ENCODE results near the gene ABR.

Gene ABR

GRCh38 chr17:1173432-1174262 lies 6.1 kb downstream of the ABR start:
- Mint-ChIP-seq H3K36me3 (ENCODE audit: low read depth) (no peaks in the 10 kb centered on the region), H3K4me1 (ENCODE audit: low read depth) (no peaks in the 10 kb centered on the region), H3K9me3 (no peaks in the 10 kb centered on the region), H3K27ac (no peak overlapping the region), H3K4me3 (no peak overlapping the region), H3K27me3 (ENCODE audit: low read depth) (peaks cover 16% of the 10 kb centered on the region)
- no peak for DNase-seq (ENCODE audit: low spot score)

DNA sequence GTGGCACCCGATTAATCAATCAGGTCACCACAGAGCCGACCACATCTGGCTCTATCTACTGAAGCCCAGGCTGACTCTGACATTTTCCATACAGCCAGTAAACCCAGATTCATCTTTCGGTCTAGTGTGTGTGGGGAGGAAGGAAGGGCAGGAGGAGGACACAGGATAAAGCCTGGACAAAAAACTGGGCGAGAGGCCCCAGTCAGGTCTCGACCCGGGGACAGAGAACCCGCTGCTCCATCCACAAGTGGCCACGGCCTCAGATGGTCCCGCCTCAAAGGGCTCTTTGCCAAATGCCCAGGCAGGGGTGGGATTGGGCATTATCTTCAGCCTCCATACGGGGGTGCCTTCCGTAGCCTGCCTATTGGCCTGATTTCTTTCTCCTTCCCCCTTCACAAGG lies 7.8 kb downstream of the ABR start:
- Mint-ChIP-seq H3K27me3 (ENCODE audit: low read depth) (peaks cover 4% of the 10 kb centered on the region), H3K36me3 (ENCODE audit: low read depth) (no peaks in the 10 kb centered on the region), H3K9me3 (no peaks in the 10 kb centered on the region), H3K4me3 (no peak overlapping the region), H3K4me1 (ENCODE audit: low read depth) (no peaks in the 10 kb centered on the region), H3K27ac (no peak overlapping the region)
- DNase-seq (ENCODE audit: low spot score): no peak

GRCh38 chr17:1170739-1171138 lies 9.0 kb downstream of the ABR start:
- Mint-ChIP-seq H3K4me1 (ENCODE audit: low read depth) (no peaks in the 10 kb centered on the region), H3K27ac (no peak overlapping the region), H3K4me3 (no peak overlapping the region), H3K9me3 (no peaks in the 10 kb centered on the region), H3K27me3 (ENCODE audit: low read depth) (no peaks in the 10 kb centered on the region), H3K36me3 (ENCODE audit: low read depth) (no peaks in the 10 kb centered on the region)
- no peak for DNase-seq (ENCODE audit: low spot score)

DNA sequence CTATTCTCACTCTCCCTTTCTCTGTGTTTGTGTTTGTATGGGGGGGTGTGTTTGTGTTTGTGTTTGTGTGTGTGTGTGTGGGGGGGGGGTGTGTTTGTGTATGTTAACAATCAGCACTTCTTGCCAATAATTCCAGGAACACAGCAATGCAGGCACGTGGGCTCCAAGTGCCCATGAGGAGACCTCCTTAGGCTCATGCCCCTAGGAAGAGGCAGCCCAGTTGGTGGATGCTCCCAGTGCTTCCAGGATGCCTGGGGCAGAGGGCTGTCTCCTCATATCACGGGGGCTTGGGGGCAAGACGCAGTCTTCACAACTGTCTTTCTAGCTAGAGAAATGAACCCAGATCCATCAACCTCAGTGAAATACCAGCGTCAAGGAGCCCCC lies 9.9 kb downstream of the ABR start:
- no peaks in the 10 kb centered on the region for H3K36me3 Mint-ChIP-seq (ENCODE audit: low read depth)
- H3K27me3 Mint-ChIP-seq (ENCODE audit: low read depth): no peaks in the 10 kb centered on the region
- no peak for DNase-seq (ENCODE audit: low spot score)
- no peaks in the 10 kb centered on the region for H3K4me1 Mint-ChIP-seq (ENCODE audit: low read depth)
- H3K9me3 Mint-ChIP-seq: no peaks in the 10 kb centered on the region
- H3K4me3 Mint-ChIP-seq: no peak overlapping the region
- no peak overlapping the region for H3K27ac Mint-ChIP-seq

DNA sequence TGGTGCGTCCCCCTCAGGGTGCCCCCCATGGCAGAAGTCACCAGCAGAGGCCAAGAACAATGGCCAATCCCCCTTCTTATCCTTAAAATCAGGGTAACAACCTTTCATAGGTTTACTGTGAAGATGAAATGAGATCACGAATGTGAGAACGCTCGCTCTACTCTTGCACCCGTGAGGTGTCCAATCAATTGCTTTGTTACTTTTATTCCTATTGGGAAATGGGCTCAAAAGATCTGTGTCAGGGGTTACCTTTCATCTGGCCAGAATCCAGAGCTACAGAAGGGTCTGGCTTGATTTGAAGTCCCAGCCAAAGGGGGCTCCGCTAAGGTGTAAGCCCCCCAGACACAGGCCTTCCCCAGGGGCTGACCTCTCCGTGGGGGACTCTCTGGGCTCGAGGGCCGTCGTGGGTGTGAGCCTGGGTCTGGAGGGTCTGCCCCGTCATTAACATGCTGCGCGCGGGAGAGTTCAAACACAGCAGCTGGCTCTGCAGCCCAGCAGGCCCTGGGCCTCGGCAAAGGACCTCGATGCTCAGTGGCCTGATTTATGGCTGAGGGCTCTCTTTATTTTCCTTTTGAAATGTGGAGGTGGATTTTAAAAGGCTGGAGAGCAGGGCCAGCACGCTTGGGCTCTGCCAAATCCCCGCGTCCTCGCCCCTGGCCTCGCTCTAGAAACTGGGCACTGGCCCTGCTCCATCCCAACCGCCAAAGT lies 10.4 kb downstream of the ABR start:
- H3K4me1 Mint-ChIP-seq (ENCODE audit: low read depth): no peaks in the 10 kb centered on the region
- H3K27ac Mint-ChIP-seq: no peak overlapping the region

GRCh38 chr17:1168533-1169220 lies 11.1 kb downstream of the ABR start:
- Mint-ChIP-seq H3K4me3 (no peak overlapping the region), H3K27me3 (ENCODE audit: low read depth) (no peaks in the 10 kb centered on the region), H3K9me3 (no peaks in the 10 kb centered on the region)

More for the DNA sequence above, 10.4 kb downstream of the ABR start:
- Mint-ChIP-seq H3K27me3 (ENCODE audit: low read depth) (no peaks in the 10 kb centered on the region), H3K36me3 (ENCODE audit: low read depth) (no peaks in the 10 kb centered on the region), H3K9me3 (no peaks in the 10 kb centered on the region), H3K4me3 (no peak overlapping the region)
- DNase-seq (ENCODE audit: low spot score): no peak

DNA sequence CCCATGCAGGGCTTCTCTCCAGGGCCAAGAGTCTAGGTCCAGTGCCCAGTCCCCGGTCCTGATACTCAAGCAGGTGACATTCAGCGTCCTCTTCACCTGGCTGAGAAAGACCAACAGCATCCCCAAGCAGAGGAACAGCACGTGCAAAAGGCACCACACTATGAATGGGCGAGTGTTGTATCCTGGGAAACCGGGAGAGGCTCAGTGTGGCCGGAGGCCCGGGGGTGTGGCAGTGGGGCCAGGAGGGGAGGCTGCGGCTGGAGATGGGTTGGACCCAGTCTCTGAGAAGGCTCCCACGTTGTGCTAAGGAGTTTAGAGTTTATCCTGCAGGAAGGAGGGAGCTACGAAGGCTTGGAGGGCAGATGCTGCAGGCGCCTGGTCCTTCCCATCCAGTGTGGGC lies 13.5 kb downstream of the ABR start:
- no peak overlapping the region for H3K4me3 Mint-ChIP-seq
- no peaks in the 10 kb centered on the region for H3K4me1 Mint-ChIP-seq (ENCODE audit: low read depth)
- H3K36me3 Mint-ChIP-seq (ENCODE audit: low read depth): no peaks in the 10 kb centered on the region
- DNase-seq (ENCODE audit: low spot score): no peak
- H3K9me3 Mint-ChIP-seq: no peaks in the 10 kb centered on the region
- H3K27ac Mint-ChIP-seq: no peak overlapping the region
- H3K27me3 Mint-ChIP-seq (ENCODE audit: low read depth): no peaks in the 10 kb centered on the region

More at GRCh38 chr17:1168533-1169220, 11.1 kb downstream of the ABR start:
- DNase-seq (ENCODE audit: low spot score): no peak
- H3K36me3 Mint-ChIP-seq (ENCODE audit: low read depth): no peaks in the 10 kb centered on the region
- H3K4me1 Mint-ChIP-seq (ENCODE audit: low read depth): no peaks in the 10 kb centered on the region
- no peak overlapping the region for H3K27ac Mint-ChIP-seq

DNA sequence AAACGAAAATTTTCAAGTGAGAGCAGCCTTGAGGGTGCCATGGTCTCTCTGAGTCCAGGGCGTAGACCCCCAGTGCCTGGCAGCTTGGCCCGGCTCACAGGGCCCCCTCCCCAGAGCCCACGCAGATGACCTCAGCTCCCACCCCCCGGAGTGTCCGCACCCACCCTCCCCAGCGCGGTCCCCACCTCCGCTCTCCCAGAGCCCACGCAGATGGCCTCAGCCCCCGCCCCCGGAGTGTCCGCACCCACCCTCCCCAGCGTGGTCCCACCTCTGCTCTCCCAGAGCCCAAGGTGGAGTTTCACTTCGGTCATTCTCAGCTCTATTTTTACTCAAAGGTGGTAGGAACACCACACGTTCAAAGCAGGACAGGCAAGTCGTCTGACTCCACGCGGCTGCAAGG lies 13.9 kb downstream of the ABR start:
- Mint-ChIP-seq H3K27me3 (ENCODE audit: low read depth) (no peaks in the 10 kb centered on the region), H3K27ac (no peak overlapping the region), H3K9me3 (no peaks in the 10 kb centered on the region), H3K4me3 (no peak overlapping the region), H3K4me1 (ENCODE audit: low read depth) (no peaks in the 10 kb centered on the region), H3K36me3 (ENCODE audit: low read depth) (no peaks in the 10 kb centered on the region)
- DNase-seq (ENCODE audit: low spot score): no peak

DNA sequence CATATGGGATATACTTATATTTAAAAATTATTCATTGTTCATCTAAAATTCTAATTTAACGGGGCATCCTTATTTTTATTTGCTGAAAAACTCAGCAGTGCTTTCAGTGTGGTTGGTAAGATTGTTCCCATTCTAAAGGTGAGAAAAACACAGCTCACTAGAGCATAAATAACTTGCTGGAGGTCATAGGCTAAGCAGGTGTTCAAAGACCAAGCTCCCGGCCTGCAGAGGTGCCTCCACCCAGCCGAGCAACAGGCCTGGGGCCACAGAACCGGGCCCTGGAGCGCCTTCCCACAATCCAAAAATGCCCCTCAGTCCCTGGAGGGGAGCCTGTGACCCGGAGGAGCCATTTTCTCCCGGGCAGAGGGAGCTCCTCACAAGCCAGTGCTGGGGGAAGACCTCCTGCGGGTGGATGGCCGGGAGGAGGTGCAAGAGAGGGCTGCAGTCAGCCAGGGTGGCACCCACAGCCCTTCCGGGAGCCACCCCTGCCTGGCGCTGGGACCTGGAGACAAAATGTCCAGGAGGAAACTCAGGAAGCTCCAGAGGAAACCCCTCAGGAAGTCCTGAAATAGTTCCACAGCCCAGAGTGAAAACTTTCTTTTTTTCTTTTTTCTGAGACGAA lies 14.7 kb downstream of the ABR start:
- H3K27me3 Mint-ChIP-seq (ENCODE audit: low read depth): no peaks in the 10 kb centered on the region
- H3K36me3 Mint-ChIP-seq (ENCODE audit: low read depth): no peaks in the 10 kb centered on the region
- H3K9me3 Mint-ChIP-seq: no peaks in the 10 kb centered on the region
- H3K4me1 Mint-ChIP-seq (ENCODE audit: low read depth): no peaks in the 10 kb centered on the region
- H3K4me3 Mint-ChIP-seq: no peak overlapping the region
- no peak overlapping the region for H3K27ac Mint-ChIP-seq
- no peak for DNase-seq (ENCODE audit: low spot score)

GRCh38 chr17:1162116-1162855 lies 17.5 kb downstream of the ABR start:
- H3K4me1 Mint-ChIP-seq (ENCODE audit: low read depth): no peaks in the 10 kb centered on the region
- H3K4me3 Mint-ChIP-seq: no peak overlapping the region
- no peaks in the 10 kb centered on the region for H3K36me3 Mint-ChIP-seq (ENCODE audit: low read depth)
- no peaks in the 10 kb centered on the region for H3K9me3 Mint-ChIP-seq
- no peak overlapping the region for H3K27ac Mint-ChIP-seq
- H3K27me3 Mint-ChIP-seq (ENCODE audit: low read depth): no peaks in the 10 kb centered on the region
- no peak for DNase-seq (ENCODE audit: low spot score)

- DNase-seq (ENCODE audit: low spot score): no peak
These were observed 19.0 kb downstream of the ABR start for GRCh38 chr17:1160591-1161390.

GRCh38 chr17:1159431-1160180 lies 20.2 kb downstream of the ABR start:
- H3K4me1 Mint-ChIP-seq (ENCODE audit: low read depth): no peaks in the 10 kb centered on the region

More at GRCh38 chr17:1160591-1161390, 19.0 kb downstream of the ABR start:
- no peaks in the 10 kb centered on the region for H3K36me3 Mint-ChIP-seq (ENCODE audit: low read depth)
- H3K4me1 Mint-ChIP-seq (ENCODE audit: low read depth): no peaks in the 10 kb centered on the region
- H3K27ac Mint-ChIP-seq: no peak overlapping the region
- no peaks in the 10 kb centered on the region for H3K27me3 Mint-ChIP-seq (ENCODE audit: low read depth)
- no peak overlapping the region for H3K4me3 Mint-ChIP-seq
- H3K9me3 Mint-ChIP-seq: no peaks in the 10 kb centered on the region

More at GRCh38 chr17:1159431-1160180, 20.2 kb downstream of the ABR start:
- Mint-ChIP-seq H3K27me3 (ENCODE audit: low read depth) (no peaks in the 10 kb centered on the region), H3K36me3 (ENCODE audit: low read depth) (no peaks in the 10 kb centered on the region), H3K4me3 (no peak overlapping the region), H3K9me3 (no peaks in the 10 kb centered on the region), H3K27ac (no peak overlapping the region)
- no peak for DNase-seq (ENCODE audit: low spot score)
